Medulla oblongata (tissue), 1 donor: ENCODE measurements around the gene DUSP2.
"Not testable (repeated sequence)": the region's sequence is repeated elsewhere in the genome, so short reads cannot be mapped to it uniquely, and the experiment has no call there.

Experiments used
- DNase-seq: peaks from one replicate; pipeline ENCODE4 v3.0.0-alpha.2; 2015; ENCODE audit errors: extremely low spot score

The DUSP2 gene

GRCh38 chr2:96147593-96148201 is 2.5 kb upstream of the DUSP2 start:
- no peak for DNase-seq

DNA sequence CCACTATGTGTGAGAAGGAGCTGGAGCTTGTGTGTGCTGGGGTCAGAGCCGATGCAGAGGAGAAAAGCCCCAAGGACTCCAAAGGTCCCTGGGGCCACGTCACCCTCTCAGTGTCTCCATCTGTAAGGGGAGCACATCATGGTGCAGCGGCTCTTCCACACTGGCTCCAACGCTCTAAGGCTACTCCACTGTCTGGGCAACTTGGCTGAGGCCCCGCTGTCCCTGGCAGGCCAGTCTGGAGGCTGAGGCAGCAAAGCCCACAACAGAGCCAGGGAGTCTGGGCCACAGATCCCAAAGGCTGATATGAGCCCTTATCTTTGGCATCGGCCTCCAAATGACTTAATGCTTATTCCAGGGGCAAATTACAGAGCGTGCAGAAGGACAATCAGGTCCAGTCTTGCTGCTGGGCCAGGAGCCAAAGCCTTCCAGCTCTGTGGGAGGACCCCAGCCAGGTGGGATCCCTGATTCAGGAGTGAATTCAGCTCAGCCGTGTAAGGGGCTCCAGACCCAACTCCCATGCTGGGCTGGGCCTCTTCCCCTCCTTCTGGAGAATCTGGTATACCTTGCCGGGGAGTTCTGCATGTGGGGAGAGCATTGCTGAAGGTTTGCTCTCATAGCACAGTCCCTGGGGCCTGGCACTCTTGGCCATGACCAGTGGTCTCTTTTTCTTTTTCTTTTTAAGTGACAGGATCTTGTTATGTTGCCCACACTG is 1.8 kb upstream of the DUSP2 start:
- no peak for DNase-seq

DNA sequence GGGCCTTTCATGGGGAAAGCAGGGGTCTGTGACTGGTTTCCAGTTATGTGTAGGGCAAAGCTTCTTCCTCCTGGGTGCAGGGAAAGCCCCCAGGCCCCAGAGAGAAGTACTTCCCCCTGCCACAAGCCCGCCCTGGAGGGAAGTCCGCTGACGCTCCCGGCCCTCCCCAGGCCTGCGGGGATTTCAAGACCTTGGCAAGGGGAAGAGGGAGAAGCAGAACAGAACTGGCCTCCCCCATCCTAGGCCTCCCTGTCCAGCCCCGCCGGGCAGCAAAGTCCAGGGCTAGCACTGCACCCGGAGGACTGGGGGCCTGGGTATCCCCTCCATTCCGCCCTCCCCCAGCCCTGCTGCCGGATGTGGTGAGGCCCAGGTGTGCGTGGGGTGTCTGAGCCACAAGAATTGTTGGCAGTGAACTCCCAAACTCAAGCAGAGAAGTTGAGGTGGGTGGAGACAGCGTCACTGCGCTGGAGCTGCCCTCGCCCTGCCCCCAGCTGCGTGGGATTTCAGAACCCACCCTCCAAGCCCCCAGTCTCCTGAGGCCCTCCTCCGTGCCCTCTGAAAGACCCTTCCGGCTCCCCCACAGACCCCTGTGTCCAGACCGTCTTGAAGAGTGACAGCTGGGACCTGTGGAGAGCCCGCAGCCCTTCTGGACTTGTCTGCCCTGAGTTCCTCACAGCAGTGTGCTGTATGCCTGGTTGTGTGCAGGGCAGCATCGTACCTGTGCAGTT is 1.1 kb upstream of the DUSP2 start:
- DNase-seq, result peak; percentile 70

DNA sequence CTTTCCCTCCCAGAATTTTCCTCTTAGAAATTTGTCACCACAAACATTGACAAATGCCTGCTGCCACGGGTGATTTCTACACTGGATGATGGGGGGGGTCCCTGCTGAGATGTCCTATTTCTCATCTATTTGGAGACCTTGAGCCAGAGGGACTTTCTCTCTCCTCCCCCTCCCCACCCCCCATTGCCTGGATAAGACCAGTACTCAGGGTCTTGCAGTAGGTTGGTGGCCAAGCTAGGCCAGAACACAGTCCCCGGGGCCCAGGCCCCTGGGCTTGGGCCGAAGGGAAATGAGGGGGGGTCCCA is 560 bp upstream of the DUSP2 start:
- no peak for DNase-seq

- no peak for DNase-seq
These were observed 682 bp downstream of the DUSP2 start for GRCh38 chr2:96144481-96145035.

DNA sequence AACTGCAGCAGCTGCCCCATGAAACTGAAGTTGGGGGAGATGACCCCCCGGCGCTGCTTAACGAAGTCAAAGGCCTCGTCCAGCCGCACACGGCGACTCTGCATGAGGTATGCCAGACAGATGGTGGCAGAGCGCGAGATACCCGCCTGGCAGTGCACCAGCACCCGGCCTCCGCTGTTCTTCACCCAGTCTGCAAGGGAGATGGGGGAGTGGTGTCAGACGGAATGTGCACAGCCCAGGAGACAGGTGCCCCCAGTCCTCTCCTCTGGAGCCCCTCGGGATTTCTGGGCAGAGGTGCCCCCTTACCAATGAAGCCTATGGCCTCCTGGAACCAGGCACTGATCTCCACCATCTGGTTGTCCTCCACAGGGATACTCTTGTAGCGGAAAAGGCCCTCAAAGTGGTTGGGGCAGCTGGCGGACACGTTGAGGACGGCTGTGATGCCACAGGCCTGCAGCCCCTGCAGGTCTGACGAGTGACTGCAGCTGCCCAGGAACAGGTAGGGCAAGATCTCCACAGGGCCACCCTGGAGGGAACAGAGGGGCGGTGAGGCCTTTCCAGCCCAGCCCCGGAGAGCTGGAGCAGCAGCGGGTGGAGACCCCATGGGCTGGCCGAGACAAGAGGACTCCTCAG is 1.3 kb downstream of the DUSP2 start:
- no peak for DNase-seq

DNA sequence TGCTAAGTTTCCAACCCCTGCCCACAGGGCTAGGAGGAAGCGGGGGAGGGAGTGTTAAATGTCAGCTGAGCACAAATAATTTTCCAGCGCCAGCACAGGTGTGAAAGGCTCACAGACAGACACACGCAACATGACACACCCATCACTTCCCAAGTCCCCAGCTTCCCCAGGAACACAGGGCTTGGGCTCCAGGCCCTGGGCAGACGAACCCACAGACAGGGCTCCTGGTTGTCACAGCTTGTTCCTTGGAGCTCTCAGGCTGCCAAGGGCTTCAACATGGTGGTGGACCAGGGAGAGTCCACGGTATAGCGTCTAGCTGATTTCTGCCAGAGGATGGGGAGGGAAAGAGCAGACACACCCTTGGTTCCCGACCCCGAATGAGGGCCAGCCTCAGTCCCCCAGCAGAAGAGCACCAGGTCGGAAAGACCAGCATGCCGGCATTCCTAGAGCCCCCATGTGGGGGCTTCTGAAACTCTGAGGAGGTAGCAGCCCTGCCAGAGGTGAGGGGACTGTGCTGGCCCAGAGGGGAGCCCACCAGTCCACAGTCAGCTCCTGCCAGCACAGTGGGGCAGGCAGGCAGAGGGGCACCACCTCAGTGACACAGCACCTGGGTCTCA is 1.9 kb downstream of the DUSP2 start:
- DNase-seq, result no peak

GRCh38 chr2:96142217-96143113 is 2.8 kb downstream of the DUSP2 start:
- no peak for DNase-seq

- not testable (repeated sequence) for DNase-seq
These were observed 3.6 kb downstream of the DUSP2 start for GRCh38 chr2:96141624-96141967.

GRCh38 chr2:96140941-96141623 is 4.2 kb downstream of the DUSP2 start:
- no peak for DNase-seq

DNA sequence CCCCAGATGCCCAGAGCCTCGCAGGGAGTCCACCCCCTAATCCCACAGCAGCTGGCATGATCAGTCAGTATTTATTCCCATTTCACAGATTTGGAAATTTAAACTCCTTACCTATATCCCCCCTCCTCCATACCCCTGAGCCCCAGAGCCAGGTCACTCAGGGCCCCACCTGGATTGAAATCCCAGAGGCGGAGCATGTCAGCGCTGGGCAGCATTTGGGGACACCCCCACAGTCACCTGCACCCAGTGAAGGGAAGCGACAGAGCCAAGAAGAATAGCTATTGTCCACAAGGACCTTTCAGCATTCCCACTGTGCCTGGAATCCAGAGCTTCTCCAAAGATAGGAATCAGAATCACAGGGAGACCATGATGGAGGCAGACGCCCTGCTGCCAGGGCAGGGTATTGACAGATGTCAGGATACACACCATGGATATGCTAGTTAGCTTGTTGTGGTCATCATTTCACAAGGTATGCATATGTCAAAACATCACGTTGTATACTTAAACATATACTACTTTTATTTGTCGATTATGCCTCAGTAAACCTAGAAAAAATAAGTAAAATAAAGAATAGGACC is 6.0 kb downstream of the DUSP2 start:
- DNase-seq, result no peak

- peak; percentile 48 for DNase-seq
These were observed 6.8 kb downstream of the DUSP2 start, which contains the start of gene ASTL for GRCh38 chr2:96138179-96139145. TSS of gene ASTL (minus strand) at chr2:96138502. CDS start at chr2:96138436, 66 bp downstream.

DNA sequence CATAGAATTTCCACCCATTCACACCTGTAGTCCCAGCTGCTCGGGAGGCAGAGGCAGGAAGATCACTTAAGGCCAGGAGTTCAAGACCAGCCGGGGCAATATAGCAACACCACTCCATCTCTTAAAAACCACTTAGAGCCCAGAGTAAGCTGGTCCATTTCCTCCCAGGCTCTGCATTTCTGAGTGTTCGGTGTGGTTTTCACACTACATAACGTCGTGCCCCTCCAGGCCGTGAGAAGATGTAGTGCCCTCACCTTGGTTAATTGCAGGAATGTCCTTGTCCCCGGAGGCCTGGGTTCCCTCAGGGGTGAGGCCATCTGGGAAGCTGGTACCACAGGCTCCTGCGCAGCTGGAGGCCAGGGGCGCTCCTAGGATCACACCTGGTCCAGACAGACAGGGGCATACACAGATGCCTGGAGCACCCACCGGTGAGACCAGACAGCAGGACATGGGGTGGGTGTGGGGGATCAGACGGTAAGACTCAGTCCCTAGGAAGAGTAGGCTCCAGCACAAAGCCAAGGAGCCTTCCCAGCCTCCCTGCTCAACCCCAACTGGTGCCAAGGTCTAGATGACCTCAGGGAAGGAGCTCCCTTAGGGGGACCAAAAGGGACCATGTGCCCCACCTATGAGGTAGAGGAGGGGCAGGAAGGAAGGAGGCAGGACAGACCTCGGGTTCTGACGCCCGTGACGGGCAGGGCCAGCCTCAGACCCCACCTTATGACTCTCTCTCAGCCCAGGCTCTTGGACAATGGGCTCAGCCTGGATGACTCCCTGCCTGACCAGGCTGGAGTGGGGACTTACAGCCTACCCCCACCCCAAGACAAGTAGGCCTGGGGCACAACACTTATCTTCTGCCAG is 7.7 kb downstream of the DUSP2 start:
- DNase-seq, result no peak

DNA sequence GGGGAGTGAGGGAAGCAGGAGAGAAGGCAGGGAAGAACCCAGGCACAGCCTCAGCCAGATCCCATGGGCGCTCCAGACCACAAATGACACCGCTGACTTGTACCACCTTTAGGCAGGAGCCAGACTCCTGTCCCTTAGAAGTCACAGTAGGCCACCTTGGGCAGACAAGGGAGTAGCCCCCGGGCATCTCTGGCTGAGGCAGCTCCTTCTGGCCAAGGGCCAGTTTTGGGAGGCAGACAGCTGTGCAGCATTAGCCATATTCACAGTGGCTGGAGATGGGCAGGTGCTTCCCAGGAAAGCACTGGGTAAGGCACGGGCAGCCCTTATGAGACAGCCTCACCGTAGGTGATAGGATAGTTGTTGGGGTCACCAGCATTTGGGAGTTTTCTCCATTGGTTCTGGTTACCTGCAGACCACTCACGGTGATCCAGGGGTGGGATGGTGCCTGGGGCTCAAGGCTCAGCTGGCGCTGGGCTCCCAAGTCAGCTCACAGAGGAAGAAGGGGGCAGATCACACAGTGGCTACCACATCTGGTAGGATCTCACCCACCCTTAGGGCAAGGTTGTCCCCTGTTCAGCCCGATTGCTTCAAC is 9.0 kb downstream of the DUSP2 start:
- DNase-seq, result no peak

DNA sequence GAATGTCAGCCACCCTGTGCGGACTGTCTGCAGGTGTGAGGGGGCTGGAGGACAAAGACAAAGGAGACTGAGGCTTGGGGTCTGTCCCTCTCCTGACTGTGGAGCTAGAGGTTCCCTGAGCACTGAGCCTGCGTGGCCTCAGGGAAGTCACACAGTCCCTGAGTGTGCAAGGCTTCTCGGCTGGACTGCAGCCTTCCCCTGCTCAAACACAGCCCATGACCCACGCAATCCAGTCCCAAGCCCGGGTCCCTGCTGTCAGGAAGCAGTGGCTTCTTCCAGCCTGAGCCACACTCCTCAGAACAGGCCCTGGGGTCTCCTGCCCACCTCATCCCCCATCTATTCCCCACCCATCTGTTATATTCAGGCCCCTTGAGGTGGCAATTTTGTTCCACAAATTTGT is 9.6 kb downstream of the DUSP2 start:
- DNase-seq, result no peak

DNA sequence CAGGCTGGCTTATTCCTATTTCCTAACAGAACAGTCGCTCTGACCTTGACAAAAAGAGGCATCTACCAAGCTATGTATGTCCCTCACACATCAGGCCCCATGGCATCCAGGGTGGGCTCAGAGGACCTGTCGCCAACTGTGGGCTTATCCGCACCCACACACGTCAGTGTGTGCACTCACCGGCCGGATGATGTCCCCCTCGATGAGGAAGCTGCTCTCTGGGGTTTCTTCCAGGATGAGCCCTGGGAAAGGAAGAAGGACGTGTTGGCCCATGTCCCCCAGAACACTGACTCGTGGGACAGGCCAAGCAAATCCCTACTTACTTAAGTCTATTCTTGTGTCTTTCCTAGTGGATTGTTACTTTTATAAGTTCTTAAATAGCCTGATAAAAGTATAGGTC is 10.1 kb downstream of the DUSP2 start:
- DNase-seq, result no peak

DNA sequence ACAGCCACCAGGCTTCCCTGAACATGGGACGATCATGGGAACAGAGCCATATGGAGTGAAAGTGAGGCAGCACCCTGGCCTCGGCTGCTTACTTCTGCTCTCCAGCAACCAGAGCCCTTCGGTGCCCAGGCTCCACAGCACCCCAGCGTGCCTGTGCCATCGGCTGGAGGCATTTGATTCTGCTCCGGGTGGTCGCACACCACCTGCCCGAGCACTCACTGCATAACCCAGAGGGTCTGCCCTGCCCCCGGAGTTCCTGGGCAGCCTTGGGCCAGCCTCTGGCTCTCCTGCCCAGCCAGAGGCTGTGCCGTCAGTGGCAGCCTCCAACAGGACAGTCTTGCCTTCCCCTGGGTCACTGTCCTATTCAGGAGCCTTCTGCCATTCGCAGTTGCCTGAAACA is 10.8 kb downstream of the DUSP2 start:
- DNase-seq, result no peak
